Neural progenitor cell (in vitro differentiated cells): Measurements from ENCODE around the gene ARL3. TPM values are rescaled to one million over a fixed set of nuclear protein-coding genes. Genes with fewer than 3 reads are reported as not detected.

Experiments
- DNase-seq: peaks from one replicate; pipeline ENCODE4 v3.0.0-alpha.2; 2016; ENCODE audit warnings: low spot score
- H2AFZ ChIP-seq: fragments of 200-600 bp; sonication (generic); replicated peaks from 2 replicates; pipeline ENCODE4 v1.6.1; 2016; ENCODE audit warnings: antibody characterized with exemption
- H3F3A ChIP-seq: fragments of 200-600 bp; sonication (generic); 2 replicates; pipeline ENCODE4 v1.6.1; 2016; ENCODE audit warnings: antibody characterized with exemption, low read depth
- H3K27ac ChIP-seq: fragments of 200-600 bp; sonication (generic); 2 replicates; pipeline ENCODE4 v1.5.1; 2016; ENCODE audit warnings: mild to moderate bottlenecking
- H3K27me3 ChIP-seq: fragments of 200-600 bp; sonication (generic); 2 replicates; pipeline ENCODE4 v1.6.1; 2016; ENCODE audit warnings: mild to moderate bottlenecking, moderate library complexity
- H3K36me3 ChIP-seq: fragments of 200-600 bp; sonication (generic); 2 replicates; pipeline ENCODE4 v1.5.1; 2016
- H3K4me1 ChIP-seq: fragments of 200-600 bp; sonication (generic); 2 replicates; pipeline ENCODE4 v1.6.1; 2016; ENCODE audit warnings: mixed run types
- H3K4me2 ChIP-seq: fragments of 200-600 bp; sonication (generic); 2 replicates; pipeline ENCODE4 v1.6.1; 2016
- H3K4me3 ChIP-seq: fragments of 200-600 bp; sonication (generic); 2 replicates; pipeline ENCODE4 v1.5.1; 2016
- H3K79me2 ChIP-seq: fragments of 200-600 bp; sonication (generic); 2 replicates; pipeline ENCODE4 v1.6.1; 2016; ENCODE audit warnings: low read depth
- H3K9ac ChIP-seq: fragments of 200-600 bp; sonication (generic); 2 replicates; pipeline ENCODE4 v1.6.1; 2016
- H3K9me3 ChIP-seq: fragments of 200-600 bp; sonication (generic); 2 replicates; pipeline ENCODE4 v1.5.1; 2016; ENCODE audit warnings: low read depth
- H4K20me1 ChIP-seq: fragments of 200-600 bp; sonication (generic); 2 replicates; pipeline ENCODE4 v1.6.1; 2016; ENCODE audit warnings: low read depth
- H3K27ac Mint-ChIP-seq: 3 replicates; pipeline ENCODE4 v1.8.0; 2021; ENCODE audit warnings: mixed read lengths
- H3K27me3 Mint-ChIP-seq: 2 replicates; pipeline ENCODE4 v1.8.0; 2022; ENCODE audit warnings: low read depth, mild to moderate bottlenecking, inconsistent platforms, moderate library complexity, mixed read lengths; ENCODE audit not compliant: insufficient read depth
- H3K36me3 Mint-ChIP-seq: 3 replicates; pipeline ENCODE4 v1.8.0; 2021; ENCODE audit warnings: mixed read lengths
- H3K4me1 Mint-ChIP-seq: 3 replicates; pipeline ENCODE4 v1.8.0; 2021; ENCODE audit warnings: mixed read lengths
- H3K4me3 Mint-ChIP-seq: 3 replicates; pipeline ENCODE4 v1.8.0; 2021; ENCODE audit warnings: mild to moderate bottlenecking, moderate library complexity, mixed read lengths
- H3K9me3 Mint-ChIP-seq: 3 replicates; pipeline ENCODE4 v1.8.0; 2020; ENCODE audit warnings: mixed read lengths
- CTCF ChIP-seq: fragments of 200-600 bp; sonication (generic); IDR thresholded peaks from 2 replicates; pipeline ENCODE4 v1.5.1; 2017; ENCODE audit warnings: antibody characterized with exemption, mild to moderate bottlenecking
- EZH2 ChIP-seq: fragments of 200-600 bp; sonication (generic); IDR thresholded peaks from 2 replicates; pipeline ENCODE4 v1.6.1; 2017; ENCODE audit warnings: antibody characterized with exemption, mild to moderate bottlenecking, moderate library complexity
- EZH2phosphoT487 ChIP-seq: fragments of 200-600 bp; sonication (generic); IDR thresholded peaks from 2 replicates; pipeline ENCODE4 v1.6.1; 2017; ENCODE audit warnings: antibody characterized with exemption
- total RNA-seq: library from RNA; depleted of rRNA; stranded (reverse); fragments of >200 nt; gene quantifications from 2 replicates; pipeline ENCODE4 v1.2.3, GENCODE V29; 2015; ENCODE audit warnings: low replicate concordance

ARL3 gene
- total RNA-seq, 1 donor from 2014 or later, result 29.7 TPM

DNA sequence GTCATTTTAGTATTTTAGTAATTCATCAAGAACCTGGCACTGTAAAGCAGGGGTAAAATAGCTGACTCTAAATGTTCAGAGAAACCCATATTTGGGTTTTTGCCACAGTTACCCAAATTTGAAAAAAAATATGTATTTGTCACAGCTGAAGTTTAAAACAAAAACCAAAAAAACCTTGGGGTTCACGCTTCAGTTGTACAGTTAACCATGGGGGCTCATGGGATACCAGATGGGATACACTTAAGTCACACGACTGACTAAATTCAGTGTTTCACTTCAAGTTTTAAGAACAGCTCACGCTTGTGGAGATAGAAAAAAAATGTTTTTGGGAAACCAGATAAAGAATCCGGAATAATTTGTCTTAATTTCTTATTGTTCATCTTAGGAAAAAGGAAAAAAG lies 2.1 kb downstream of the ARL3 start:
- no peak overlapping the region for H2AFZ ChIP-seq
- peak overlapping the region; percentile 67 for H3K4me3 Mint-ChIP-seq
- H3K27ac Mint-ChIP-seq, result no peak overlapping the region
- H3K4me1 ChIP-seq, result peaks cover 32% of the 10 kb centered on the region
- H3K27me3 ChIP-seq, result no peaks in the 10 kb centered on the region
- H3K4me1 Mint-ChIP-seq, result peaks cover 46% of the 10 kb centered on the region
- H3K9me3 ChIP-seq, result no peaks in the 10 kb centered on the region
- H3K4me3 ChIP-seq, result no peak overlapping the region
- no peaks in the 10 kb centered on the region for H3K27me3 Mint-ChIP-seq
- H3K9ac ChIP-seq, result no peak overlapping the region
- no peak for TF ChIP-seq EZH2
- TF ChIP-seq EZH2phosphoT487, result no peak
- no peak for TF ChIP-seq CTCF
- peaks cover 91% of the 10 kb centered on the region for H3K79me2 ChIP-seq
- H3F3A ChIP-seq, result peaks cover 26% of the 10 kb centered on the region
- H3K4me2 ChIP-seq, result peak overlapping the region; percentile 97
- H3K36me3 Mint-ChIP-seq, result peaks cover 6% of the 10 kb centered on the region
- H3K27ac ChIP-seq, result no peak overlapping the region
- peaks cover 41% of the 10 kb centered on the region for H4K20me1 ChIP-seq
- no peaks in the 10 kb centered on the region for H3K36me3 ChIP-seq
- DNase-seq, result no peak
- H3K9me3 Mint-ChIP-seq, result no peaks in the 10 kb centered on the region

- no peak overlapping the region for H2AFZ ChIP-seq
- no peaks in the 10 kb centered on the region for H3K9me3 ChIP-seq
- no peaks in the 10 kb centered on the region for H3K27me3 ChIP-seq
- no peaks in the 10 kb centered on the region for H3K36me3 ChIP-seq
- H3K27me3 Mint-ChIP-seq, result no peaks in the 10 kb centered on the region
- no peaks in the 10 kb centered on the region for H3K36me3 Mint-ChIP-seq
- H4K20me1 ChIP-seq, result peaks cover 35% of the 10 kb centered on the region
- peaks cover 26% of the 10 kb centered on the region for H3K4me1 ChIP-seq
- H3K79me2 ChIP-seq, result peaks cover 91% of the 10 kb centered on the region
- H3K27ac ChIP-seq, result no peak overlapping the region
- H3K4me1 Mint-ChIP-seq, result peaks cover 37% of the 10 kb centered on the region
- TF ChIP-seq EZH2phosphoT487 (no peak), CTCF (no peak), EZH2 (no peak)
- no peak for DNase-seq
- H3K4me3 Mint-ChIP-seq, result peak overlapping the region; percentile 3
- peaks cover 19% of the 10 kb centered on the region for H3F3A ChIP-seq
- H3K9ac ChIP-seq, result no peak overlapping the region
- peak overlapping the region; percentile 57 for H3K27ac Mint-ChIP-seq
- no peaks in the 10 kb centered on the region for H3K9me3 Mint-ChIP-seq
- no peak overlapping the region for H3K4me3 ChIP-seq
- no peak overlapping the region for H3K4me2 ChIP-seq
These were observed 3.6 kb downstream of the ARL3 start for GRCh38 chr10:102710609-102711008.

DNA sequence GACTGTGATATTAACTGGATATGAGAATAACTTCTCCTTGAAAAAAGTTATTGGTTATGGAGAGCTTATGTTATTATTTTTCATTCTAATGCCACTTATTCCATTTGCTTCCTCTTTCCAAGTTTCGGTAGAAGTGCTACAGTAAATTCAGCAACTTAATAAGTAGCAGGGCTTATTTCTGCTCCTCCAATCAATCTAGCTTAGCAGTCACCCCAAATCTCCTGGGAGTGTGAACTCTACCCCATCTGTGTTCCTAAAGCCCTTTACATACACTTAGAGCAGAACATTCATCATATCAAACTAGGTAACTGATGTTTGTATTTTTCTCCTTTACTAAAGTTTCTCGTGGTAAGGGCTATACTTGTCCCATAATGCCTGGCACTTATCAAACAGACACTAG lies 8.7 kb downstream of the ARL3 start:
- Histone ChIP-seq H2AFZ (no peak overlapping the region), H3K79me2 (peaks cover 65% of the 10 kb centered on the region), H3K9ac (no peak overlapping the region), H3K27ac (no peak overlapping the region), H3K4me1 (peaks cover 2% of the 10 kb centered on the region), H3K4me3 (no peak overlapping the region), H3K4me2 (no peak overlapping the region), H3K36me3 (no peaks in the 10 kb centered on the region), H4K20me1 (peaks cover 20% of the 10 kb centered on the region), H3K27me3 (no peaks in the 10 kb centered on the region), H3K9me3 (no peaks in the 10 kb centered on the region), H3F3A (peaks cover 8% of the 10 kb centered on the region)
- Mint-ChIP-seq H3K4me3 (no peak overlapping the region), H3K27me3 (no peaks in the 10 kb centered on the region), H3K27ac (no peak overlapping the region), H3K4me1 (peaks cover 10% of the 10 kb centered on the region), H3K9me3 (no peaks in the 10 kb centered on the region), H3K36me3 (peaks cover 7% of the 10 kb centered on the region)
- no peak for DNase-seq
- no peak for TF ChIP-seq EZH2phosphoT487
- TF ChIP-seq CTCF, result no peak
- no peak for TF ChIP-seq EZH2
